H9 (cell line): Measurements from ENCODE around the gene TRPV6. TPM values are rescaled to one million over a fixed set of nuclear protein-coding genes. Genes with fewer than 3 reads are reported as not detected.

Experiments used
- DNase-seq: peaks from one replicate; pipeline ENCODE4 v3.0.0-alpha.2; 2017
- H2AFZ ChIP-seq: one replicate; pipeline ENCODE4 v1.6.1; 2013; ENCODE audit warnings: mild to moderate bottlenecking, low read length, control low read depth, moderate library complexity
- H2AK5ac ChIP-seq: 2 replicates; pipeline ENCODE4 v1.6.1; 2013; ENCODE audit warnings: low read length, control low read depth, mixed read lengths; ENCODE audit not compliant: insufficient read length
- H2BK120ac ChIP-seq: one replicate; pipeline ENCODE4 v1.6.1; 2013; ENCODE audit warnings: low read depth, mild to moderate bottlenecking, low read length, control low read depth, inconsistent platforms; ENCODE audit not compliant: poor library complexity, severe bottlenecking
- H2BK12ac ChIP-seq: 2 replicates; pipeline ENCODE4 v1.6.1; 2013; ENCODE audit warnings: low read length, control low read depth, mixed read lengths, low read depth; ENCODE audit not compliant: insufficient read length
- H2BK15ac ChIP-seq: 2 replicates; pipeline ENCODE4 v1.6.1; 2013; ENCODE audit warnings: low read depth, low read length, control low read depth
- H2BK20ac ChIP-seq: one replicate; pipeline ENCODE4 v1.6.1; 2013; ENCODE audit warnings: low read depth, mild to moderate bottlenecking, low read length, control low read depth, inconsistent platforms; ENCODE audit not compliant: poor library complexity, severe bottlenecking
- H2BK5ac ChIP-seq: 2 replicates; pipeline ENCODE4 v1.6.1; 2013; ENCODE audit warnings: low read length, control low read depth, mixed read lengths; ENCODE audit not compliant: insufficient read length
- H3K14ac ChIP-seq: 2 replicates; pipeline ENCODE4 v1.6.1; 2013; ENCODE audit warnings: low read length, control low read depth; ENCODE audit not compliant: insufficient read depth
- H3K18ac ChIP-seq: 2 replicates; pipeline ENCODE4 v1.6.1; 2013; ENCODE audit warnings: low read depth, mild to moderate bottlenecking, mixed read lengths, low read length, control low read depth; ENCODE audit not compliant: insufficient read length
- H3K23ac ChIP-seq: 2 replicates; pipeline ENCODE4 v1.6.1; 2013; ENCODE audit warnings: low read length, control low read depth, mixed read lengths, low read depth; ENCODE audit not compliant: insufficient read length
- H3K23me2 ChIP-seq: 2 replicates; pipeline ENCODE4 v1.6.1; 2013; ENCODE audit warnings: low read depth, mild to moderate bottlenecking, mixed read lengths, low read length, control low read depth; ENCODE audit not compliant: insufficient read length, poor library complexity, severe bottlenecking
- H3K27ac ChIP-seq: 2 replicates; pipeline ENCODE4 v1.5.1; 2013; ENCODE audit warnings: low read length, control low read depth, mixed read lengths, low read depth; ENCODE audit not compliant: insufficient read length
- H3K27me3 ChIP-seq: 2 replicates; pipeline ENCODE4 v1.6.1; 2013; ENCODE audit warnings: low read length, control low read depth, inconsistent platforms; ENCODE audit not compliant: insufficient read depth
- H3K4ac ChIP-seq: 2 replicates; pipeline ENCODE4 v1.6.1; 2013; ENCODE audit warnings: low read depth, mild to moderate bottlenecking, control low read depth, inconsistent platforms, low read length, moderate library complexity
- H3K4me1 ChIP-seq: 2 replicates; pipeline ENCODE4 v1.6.1; 2013; ENCODE audit warnings: low read length, control low read depth, inconsistent platforms; ENCODE audit not compliant: insufficient read depth
- H3K4me2 ChIP-seq: 2 replicates; pipeline ENCODE4 v1.6.1; 2013; ENCODE audit warnings: low read length, control low read depth, mixed read lengths; ENCODE audit not compliant: insufficient read length, insufficient read depth
- H3K56ac ChIP-seq: 2 replicates; pipeline ENCODE4 v1.6.1; 2013; ENCODE audit warnings: low read depth, mild to moderate bottlenecking, mixed read lengths, low read length, control low read depth; ENCODE audit not compliant: insufficient read length
- H3K79me1 ChIP-seq: 2 replicates; pipeline ENCODE4 v1.6.1; 2013; ENCODE audit warnings: low read depth, mild to moderate bottlenecking, moderate library complexity, low read length, control low read depth, inconsistent platforms; ENCODE audit not compliant: insufficient read depth, poor library complexity, severe bottlenecking
- H3K79me2 ChIP-seq: 2 replicates; pipeline ENCODE4 v1.6.1; 2013; ENCODE audit warnings: low read length, control low read depth, inconsistent platforms; ENCODE audit not compliant: insufficient read depth
- H3K9ac ChIP-seq: 2 replicates; pipeline ENCODE4 v1.6.1; 2013; ENCODE audit warnings: low read length, control low read depth, mixed read lengths; ENCODE audit not compliant: insufficient read length; ENCODE audit errors: extremely low read depth
- H3K9me3 ChIP-seq: one replicate; pipeline ENCODE4 v1.6.1; 2013; ENCODE audit warnings: low read depth, low read length, inconsistent platforms; ENCODE audit not compliant: control insufficient read depth
- H3T11ph ChIP-seq: one replicate; pipeline ENCODE4 v1.6.1; 2013; ENCODE audit warnings: mild to moderate bottlenecking, low read length, control low read depth, inconsistent platforms
- H4K20me1 ChIP-seq: one replicate; pipeline ENCODE4 v1.6.1; 2013; ENCODE audit not compliant: control insufficient read depth, insufficient read length, insufficient read depth
- H4K5ac ChIP-seq: 2 replicates; pipeline ENCODE4 v1.6.1; 2013; ENCODE audit warnings: low read depth, mild to moderate bottlenecking, mixed read lengths, low read length, control low read depth; ENCODE audit not compliant: insufficient read length
- H4K8ac ChIP-seq: replicated peaks from 2 replicates; pipeline ENCODE4 v1.6.1; 2013; ENCODE audit warnings: low read length, control low read depth, mixed read lengths, low read depth; ENCODE audit not compliant: insufficient read length
- H4K91ac ChIP-seq: 2 replicates; pipeline ENCODE4 v1.6.1; 2013; ENCODE audit warnings: low read depth, mild to moderate bottlenecking, moderate library complexity, mixed read lengths, low read length, control low read depth; ENCODE audit not compliant: insufficient read length
- H3K27ac Mint-ChIP-seq, 3 experiments: 2 replicates in 2 of 3; 3 replicates in 1 of 3; pipeline ENCODE4 v1.8.0; 2020 to 2021; ENCODE audit warnings: mixed read lengths in 3 of 3, mild to moderate bottlenecking in 1 of 3, moderate library complexity in 1 of 3
- H3K27me3 Mint-ChIP-seq: 2 replicates; pipeline ENCODE4 v1.8.0; 2021; ENCODE audit warnings: low read depth, mild to moderate bottlenecking, moderate library complexity, mixed read lengths
- H3K36me3 Mint-ChIP-seq, 3 experiments: 2 replicates in 2 of 3; 3 replicates in 1 of 3; pipeline ENCODE4 v1.8.0; 2020 to 2021; ENCODE audit warnings: low read depth in 3 of 3, mixed read lengths in 3 of 3; ENCODE audit not compliant: insufficient read depth in 1 of 3
- H3K4me1 Mint-ChIP-seq, 2 experiments: 2 replicates each; pipeline ENCODE4 v1.8.0; 2020; ENCODE audit warnings: mixed read lengths in 2 of 2
- H3K4me3 Mint-ChIP-seq, 2 experiments: 2 replicates in 1 of 2; 3 replicates in 1 of 2; pipeline ENCODE4 v1.8.0; 2020 to 2021; ENCODE audit warnings: mild to moderate bottlenecking in 2 of 2, mixed read lengths in 2 of 2, moderate library complexity in 1 of 2
- H3K9me3 Mint-ChIP-seq, 2 experiments: 2 replicates in 1 of 2; 3 replicates in 1 of 2; pipeline ENCODE4 v1.8.0; 2020; ENCODE audit warnings: mild to moderate bottlenecking in 2 of 2, mixed read lengths in 2 of 2, moderate library complexity in 1 of 2
- CTCF ChIP-seq: fragments of 200-600 bp; sonication (generic); conservative IDR thresholded peaks from 3 replicates; pipeline ENCODE4 v1.8.0; 2021; ENCODE audit warnings: antibody characterized with exemption, mild to moderate bottlenecking
- WGBS: extraction: QIAGEN DNeasy Blood & Tissue Kit; methylation state at CpG from one replicate; pipeline ENCODE4 v1.1.7; 2013; ENCODE audit warnings: missing lambda C conversion rate, low lambda C conversion rate, mixed read lengths; ENCODE audit not compliant: insufficient read length; ENCODE audit errors: extremely low coverage; 5-methylcytosine and 5-hydroxymethylcytosine counted together
- total RNA-seq: library from RNA; stranded (reverse); gene quantifications from 2 replicates; pipeline ENCODE4 v1.2.1, GENCODE V29; 2021

Gene TRPV6
- total RNA-seq, 1 experiment from 2014 or later = 0.61 TPM

DNA sequence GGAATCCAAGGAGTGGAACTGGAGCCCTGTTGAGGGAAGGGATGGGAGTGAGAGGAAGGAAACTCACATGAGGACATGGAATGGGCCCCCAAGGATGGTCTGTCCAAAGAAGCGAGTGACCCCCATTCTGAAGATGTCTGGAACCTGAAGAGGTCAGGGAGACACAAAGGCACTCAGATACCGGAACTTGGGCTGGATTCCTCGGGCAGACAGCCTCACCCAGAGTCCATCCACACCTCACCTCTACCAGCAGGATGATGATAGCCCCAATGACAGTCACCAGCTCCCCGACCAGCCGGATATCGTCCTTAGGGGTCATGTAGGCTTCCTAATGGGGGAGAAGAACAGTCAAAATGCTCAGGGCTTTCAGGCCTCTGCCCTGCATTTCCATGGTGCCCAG is 10.7 kb downstream of the TRPV6 start:
- no peak overlapping the region for H3K9ac ChIP-seq
- H3K27ac ChIP-seq = no peak overlapping the region
- no peaks in the 10 kb centered on the region for H3K79me2 ChIP-seq
- no peak overlapping the region for H4K5ac ChIP-seq
- Mint-ChIP-seq H3K27ac (no peak overlapping the region; a peak in 1 of 7 replicates), H3K4me1 (no peaks in the 10 kb centered on the region), H3K4me3 (no peak overlapping the region), H3K36me3 (peaks cover 0 to 21% (median 8%) of the 10 kb centered on the region in 3 experiments; a peak in 5 of 7 replicates), H3K9me3 (peaks cover 0 to 9% of the 10 kb centered on the region in 2 experiments; a peak in 2 of 5 replicates), H3K27me3 (peaks cover 5% of the 10 kb centered on the region)
- DNase-seq = no peak
- H2BK12ac ChIP-seq = no peak overlapping the region
- no peaks in the 10 kb centered on the region for H3K27me3 ChIP-seq
- H3K23ac ChIP-seq = no peak overlapping the region
- H4K8ac ChIP-seq = no peak overlapping the region
- H3K18ac ChIP-seq = no peak overlapping the region
- H3K23me2 ChIP-seq = no peaks in the 10 kb centered on the region
- H3K4me2 ChIP-seq = no peak overlapping the region
- WGBS = no CpG with 5 or more reads among the region's 6 CpGs
- no peaks in the 10 kb centered on the region for H3K79me1 ChIP-seq
- no peak for TF ChIP-seq CTCF
- H3T11ph ChIP-seq = no peak overlapping the region
- H2BK15ac ChIP-seq = no peak overlapping the region
- no peak overlapping the region for H2AFZ ChIP-seq
- no peak overlapping the region for H2BK120ac ChIP-seq
- no peak overlapping the region for H2AK5ac ChIP-seq
- H2BK5ac ChIP-seq = no peak overlapping the region
- no peak overlapping the region for H4K91ac ChIP-seq
- H3K4me1 ChIP-seq = no peaks in the 10 kb centered on the region
- H2BK20ac ChIP-seq = no peak overlapping the region
- H3K4ac ChIP-seq = no peak overlapping the region
- H4K20me1 ChIP-seq = no peaks in the 10 kb centered on the region
- no peak overlapping the region for H3K56ac ChIP-seq
- no peaks in the 10 kb centered on the region for H3K9me3 ChIP-seq
- no peak overlapping the region for H3K14ac ChIP-seq
